ENCODE measurements around the gene PYHIN1. TPM values are rescaled to one million over a fixed set of nuclear protein-coding genes. Genes with fewer than 3 reads are reported as not detected.

Gene PYHIN1
- total RNA-seq, 1 experiment from 2014 or later = 0.44 TPM

GRCh38 chr1:158999316-159000069 is 68.1 kb downstream of the PYHIN1 start:
- no peaks in the 10 kb centered on the region for H3K27me3 Mint-ChIP-seq (ENCODE audit: insufficient read depth, unreplicated experiment)
- ChIA-PET POLR2A (interaction anchor here (0.6 to 3.5 kb wide), 18 partner anchors 10 to 1031 kb away, joined by 3 to 120 read pairs (median 4); partner anchors contain the start of gene IFI16), CTCF (interaction anchor here (0.6 to 2.0 kb wide), 21 partner anchors 9 to 1008 kb away, joined by 3 to 9 read pairs (median 4); partner anchors contain the start of gene IFI16)
- peaks cover 22% of the 10 kb centered on the region for H3K4me1 Mint-ChIP-seq (ENCODE audit: insufficient read depth, unreplicated experiment)
- peak overlapping the region; percentile 63 for H3K27ac Mint-ChIP-seq (ENCODE audit: low read depth, unreplicated experiment)
- intact Hi-C loops (cut with micrococcal nuclease) = loop anchor here (1.0 to 5.0 kb wide), 4 partner anchors 73 to 1030 kb away; no protein-coding TSS in a partner anchor
- peak; percentile 97 for DNase-seq (ENCODE audit: unreplicated experiment)
- TF ChIP-seq CTCF (IDR thresholded peaks at IDR 0.05; ENCODE audit: unreplicated experiment) = no peak
- no peaks in the 10 kb centered on the region for H3K36me3 Mint-ChIP-seq (ENCODE audit: insufficient read depth, unreplicated experiment)
- BruUV-seq (replicated peaks) = no TSS peak
- H3K4me3 Mint-ChIP-seq (ENCODE audit: unreplicated experiment) = peak overlapping the region; percentile 65
- no peaks in the 10 kb centered on the region for H3K9me3 Mint-ChIP-seq (ENCODE audit: unreplicated experiment)

- POLR2A ChIA-PET = interaction anchor here (0.6 to 3.5 kb wide), 18 partner anchors 9 to 1032 kb away, joined by 3 to 120 read pairs (median 4); partner anchors contain the start of gene IFI16
- Mint-ChIP-seq H3K4me3 (ENCODE audit: unreplicated experiment) (peak overlapping the region; percentile 65), H3K4me1 (ENCODE audit: insufficient read depth, unreplicated experiment) (peaks cover 22% of the 10 kb centered on the region), H3K9me3 (ENCODE audit: unreplicated experiment) (no peaks in the 10 kb centered on the region), H3K27me3 (ENCODE audit: insufficient read depth, unreplicated experiment) (no peaks in the 10 kb centered on the region), H3K36me3 (ENCODE audit: insufficient read depth, unreplicated experiment) (no peaks in the 10 kb centered on the region), H3K27ac (ENCODE audit: low read depth, unreplicated experiment) (peak overlapping the region; percentile 63)
- intact Hi-C loops (cut with micrococcal nuclease) = loop anchor here (1.0 kb wide), 1 partner anchor 72 kb away; no protein-coding TSS in a partner anchor
- TSS peak; percentile 85 for BruUV-seq (replicated peaks)
- CTCF ChIA-PET = interaction anchor here (0.6 to 1.5 kb wide), 18 partner anchors 8 to 1008 kb away, joined by 3 to 9 read pairs (median 3); partner anchors contain the start of gene IFI16
- no peak for TF ChIP-seq CTCF (IDR thresholded peaks at IDR 0.05; ENCODE audit: unreplicated experiment)
- DNase-seq (ENCODE audit: unreplicated experiment) = no peak
Observed at GRCh38 chr1:159000070-159000409, 68.7 kb downstream of the PYHIN1 start.

GRCh38 chr1:159000625-159001024 is 69.3 kb downstream of the PYHIN1 start:
- ChIA-PET CTCF (interaction anchor here (0.8 to 1.6 kb wide), 12 partner anchors 7 to 876 kb away, joined by 3 to 9 read pairs (median 4); partner anchors contain the start of gene IFI16), POLR2A (interaction anchor here (0.6 to 3.5 kb wide), 14 partner anchors 9 to 850 kb away, joined by 3 to 120 read pairs (median 3); partner anchors contain the start of gene IFI16)
- BruUV-seq (replicated peaks) = no TSS peak
- H3K27ac Mint-ChIP-seq (ENCODE audit: low read depth, unreplicated experiment) = peak overlapping the region; percentile 63
- no peaks in the 10 kb centered on the region for H3K9me3 Mint-ChIP-seq (ENCODE audit: unreplicated experiment)
- no peaks in the 10 kb centered on the region for H3K36me3 Mint-ChIP-seq (ENCODE audit: insufficient read depth, unreplicated experiment)
- H3K4me3 Mint-ChIP-seq (ENCODE audit: unreplicated experiment) = peak overlapping the region; percentile 65
- no peaks in the 10 kb centered on the region for H3K27me3 Mint-ChIP-seq (ENCODE audit: insufficient read depth, unreplicated experiment)
- intact Hi-C loops (cut with micrococcal nuclease) = loop anchor here (1.0 kb wide), 1 partner anchor 72 kb away; no protein-coding TSS in a partner anchor
- peaks cover 25% of the 10 kb centered on the region for H3K4me1 Mint-ChIP-seq (ENCODE audit: insufficient read depth, unreplicated experiment)
- DNase-seq (ENCODE audit: unreplicated experiment) = peak; percentile 100
- no peak for TF ChIP-seq CTCF (IDR thresholded peaks at IDR 0.05; ENCODE audit: unreplicated experiment)

DNA sequence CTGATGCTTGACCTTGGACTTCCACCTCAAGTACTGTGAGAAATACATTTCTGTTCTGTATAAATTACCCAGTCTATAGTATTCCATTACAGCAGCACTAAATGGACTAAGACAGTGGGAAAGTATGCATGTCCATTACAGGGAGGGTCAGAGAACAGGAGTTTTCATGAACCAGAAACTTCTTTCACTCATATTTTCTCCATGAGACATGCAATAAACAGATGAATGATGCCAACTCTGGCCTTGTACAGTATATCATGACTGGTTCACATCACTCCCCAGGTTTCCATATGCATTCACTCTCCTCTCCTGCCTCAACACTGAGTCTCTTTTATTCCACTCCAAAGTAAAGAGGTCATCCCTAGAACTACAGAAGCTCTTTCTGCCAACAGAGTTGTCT is 73.8 kb downstream of the PYHIN1 start:
- peaks cover 28% of the 10 kb centered on the region for H3K4me1 Mint-ChIP-seq (ENCODE audit: insufficient read depth, unreplicated experiment)
- H3K36me3 Mint-ChIP-seq (ENCODE audit: insufficient read depth, unreplicated experiment) = peaks cover 4% of the 10 kb centered on the region
- BruUV-seq (replicated peaks) = no TSS peak
- CTCF ChIA-PET = interaction anchor here (0.7 to 0.9 kb wide), 2 partner anchors 10 to 67 kb away, joined by 3 to 5 read pairs; no protein-coding TSS in a partner anchor
- no peaks in the 10 kb centered on the region for H3K9me3 Mint-ChIP-seq (ENCODE audit: unreplicated experiment)
- TF ChIP-seq CTCF (IDR thresholded peaks at IDR 0.05; ENCODE audit: unreplicated experiment) = no peak
- H3K27me3 Mint-ChIP-seq (ENCODE audit: insufficient read depth, unreplicated experiment) = no peaks in the 10 kb centered on the region
- no peak overlapping the region for H3K27ac Mint-ChIP-seq (ENCODE audit: low read depth, unreplicated experiment)
- no peak for DNase-seq (ENCODE audit: unreplicated experiment)
- POLR2A ChIA-PET = no interaction called here
- intact Hi-C loops (cut with micrococcal nuclease) = no loop called here
- no peak overlapping the region for H3K4me3 Mint-ChIP-seq (ENCODE audit: unreplicated experiment)

All from MCF 10A (cell line).